ENCODE results near the gene MESP1.

The MESP1 gene

DNA sequence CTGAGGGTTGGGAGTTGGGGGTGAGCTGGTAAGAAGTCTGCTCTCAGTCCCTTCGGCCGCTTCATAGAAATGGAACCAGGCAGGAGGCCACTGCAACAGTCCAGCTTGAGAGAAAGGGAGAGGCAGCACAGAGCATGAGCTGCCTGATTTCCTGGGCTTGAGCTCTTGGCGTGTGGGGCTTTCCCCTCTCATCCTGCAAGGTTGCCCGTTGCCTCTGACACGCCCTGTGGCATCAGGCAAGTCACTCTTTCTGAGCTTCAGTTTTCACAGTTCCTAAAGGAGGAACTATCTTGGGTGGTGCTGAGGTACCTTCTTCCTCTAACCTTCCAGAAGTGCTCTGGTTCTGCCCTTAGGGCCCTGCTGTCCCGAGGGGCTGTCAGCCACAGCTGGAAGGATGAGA, 30.0 kb upstream of the MESP1 start:
- ChIA-PET POLR2A (no interaction called here), CTCF (interaction anchor here (1.2 to 4.4 kb wide), 2 partner anchors 20 to 94 kb away, joined by 6 to 30 read pairs; no protein-coding TSS in a partner anchor)
- no peak for DNase-seq (ENCODE audit: extremely low spot score)
- TF ChIP-seq, protein P1, sequence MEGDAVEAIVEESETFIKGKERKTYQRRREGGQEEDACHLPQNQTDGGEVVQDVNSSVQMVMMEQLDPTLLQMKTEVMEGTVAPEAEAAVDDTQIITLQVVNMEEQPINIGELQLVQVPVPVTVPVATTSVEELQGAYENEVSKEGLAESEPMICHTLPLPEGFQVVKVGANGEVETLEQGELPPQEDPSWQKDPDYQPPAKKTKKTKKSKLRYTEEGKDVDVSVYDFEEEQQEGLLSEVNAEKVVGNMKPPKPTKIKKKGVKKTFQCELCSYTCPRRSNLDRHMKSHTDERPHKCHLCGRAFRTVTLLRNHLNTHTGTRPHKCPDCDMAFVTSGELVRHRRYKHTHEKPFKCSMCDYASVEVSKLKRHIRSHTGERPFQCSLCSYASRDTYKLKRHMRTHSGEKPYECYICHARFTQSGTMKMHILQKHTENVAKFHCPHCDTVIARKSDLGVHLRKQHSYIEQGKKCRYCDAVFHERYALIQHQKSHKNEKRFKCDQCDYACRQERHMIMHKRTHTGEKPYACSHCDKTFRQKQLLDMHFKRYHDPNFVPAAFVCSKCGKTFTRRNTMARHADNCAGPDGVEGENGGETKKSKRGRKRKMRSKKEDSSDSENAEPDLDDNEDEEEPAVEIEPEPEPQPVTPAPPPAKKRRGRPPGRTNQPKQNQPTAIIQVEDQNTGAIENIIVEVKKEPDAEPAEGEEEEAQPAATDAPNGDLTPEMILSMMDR (IDR thresholded peaks at IDR 0.05; ENCODE audit: control extremely low read depth, extremely low read depth, low read depth, missing control alignments): no peak

DNA sequence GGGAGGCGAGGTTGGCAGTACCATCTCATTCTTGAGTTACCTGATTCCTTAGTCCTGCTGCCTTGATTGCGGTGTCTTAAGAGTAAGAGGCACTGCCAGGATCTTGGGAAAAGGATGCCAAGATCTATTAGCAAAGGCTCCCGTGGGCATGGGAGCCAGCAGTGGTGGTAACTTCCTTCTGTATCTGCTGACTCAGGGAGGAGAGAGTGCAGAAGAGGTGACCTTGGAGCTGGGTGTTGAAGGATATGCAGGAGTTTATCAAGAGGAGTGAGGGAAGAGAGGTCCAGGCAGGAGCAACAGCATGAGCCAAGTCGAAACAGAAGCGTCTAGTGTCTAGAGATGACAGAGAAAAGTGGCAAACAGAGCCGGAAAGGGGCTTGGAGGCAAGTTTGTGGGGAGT, 29.6 kb upstream of the MESP1 start:
- POLR2A ChIA-PET: no interaction called here

DNA sequence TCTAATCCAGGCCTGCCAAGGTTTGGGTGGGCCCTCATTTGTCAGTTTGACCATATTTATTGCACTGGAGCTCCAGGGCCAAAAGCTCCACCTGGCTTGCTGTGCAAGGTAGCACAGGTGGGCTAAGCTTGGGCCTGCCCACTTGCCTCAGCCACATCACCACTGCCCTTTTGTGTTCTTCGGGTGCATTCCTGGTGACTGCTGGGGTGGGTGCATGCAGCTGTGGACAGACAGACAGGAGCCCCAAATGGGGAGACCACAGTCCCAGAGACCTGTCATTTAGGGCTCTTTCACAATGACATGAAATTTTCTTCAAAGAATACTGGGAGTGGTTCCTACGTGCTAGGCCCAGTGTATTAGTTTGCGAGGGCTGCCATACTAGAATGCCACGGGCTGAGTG, 27.8 kb upstream of the MESP1 start:
- DNase-seq (ENCODE audit: extremely low spot score): no peak
- CTCF ChIA-PET: interaction anchor here (2.4 kb wide), 1 partner anchor 18 kb away, joined by 18 read pairs; no protein-coding TSS in a partner anchor
- POLR2A ChIA-PET: no interaction called here
- TF ChIP-seq, protein P1 (IDR thresholded peaks at IDR 0.05; ENCODE audit: control extremely low read depth, extremely low read depth, low read depth, missing control alignments): no peak

More for the DNA sequence above, 29.6 kb upstream of the MESP1 start:
- CTCF ChIA-PET: interaction anchor here (1.2 to 4.4 kb wide), 2 partner anchors 20 to 94 kb away, joined by 6 to 30 read pairs; no protein-coding TSS in a partner anchor
- DNase-seq (ENCODE audit: extremely low spot score): no peak
- TF ChIP-seq, protein P1 (IDR thresholded peaks at IDR 0.05; ENCODE audit: control extremely low read depth, extremely low read depth, low read depth, missing control alignments): no peak

DNA sequence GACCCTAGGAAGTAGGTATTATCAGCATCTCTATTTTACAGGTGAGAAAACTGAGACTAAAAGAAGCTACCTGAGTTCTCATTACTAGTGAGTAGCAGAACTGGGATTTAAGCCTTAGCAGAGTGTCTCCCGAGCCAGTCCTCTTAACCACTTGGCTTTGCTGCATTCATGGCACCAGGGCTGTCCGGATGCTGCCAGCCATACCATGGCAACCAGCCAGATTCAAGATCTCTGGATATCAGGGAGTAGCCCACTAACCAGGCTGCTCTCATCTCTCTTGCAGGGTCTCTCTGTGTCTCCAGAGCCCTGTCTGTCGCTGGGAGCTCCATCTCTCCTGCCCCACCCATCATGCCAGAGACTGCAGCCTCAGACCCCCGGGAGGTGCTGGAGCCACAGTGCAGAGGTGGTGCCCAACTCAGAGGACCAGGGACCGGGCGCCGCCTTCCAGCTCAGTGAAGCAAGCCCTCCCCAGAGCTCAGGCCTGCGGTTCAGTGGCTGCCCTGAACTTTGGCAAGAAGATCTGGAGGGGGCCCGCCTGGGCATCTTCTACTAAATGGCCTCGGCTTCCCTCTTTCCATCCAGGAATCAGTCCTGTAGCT, 26.8 kb upstream of the MESP1 start:
- no peak for DNase-seq (ENCODE audit: extremely low spot score)
- ChIA-PET POLR2A (no interaction called here), CTCF (interaction anchor here (1.0 to 2.4 kb wide), 4 partner anchors 10 to 71 kb away, joined by 3 to 18 read pairs (median 4); no protein-coding TSS in a partner anchor)
- TF ChIP-seq, protein P1 (IDR thresholded peaks at IDR 0.05; ENCODE audit: control extremely low read depth, extremely low read depth, low read depth, missing control alignments): no peak

DNA sequence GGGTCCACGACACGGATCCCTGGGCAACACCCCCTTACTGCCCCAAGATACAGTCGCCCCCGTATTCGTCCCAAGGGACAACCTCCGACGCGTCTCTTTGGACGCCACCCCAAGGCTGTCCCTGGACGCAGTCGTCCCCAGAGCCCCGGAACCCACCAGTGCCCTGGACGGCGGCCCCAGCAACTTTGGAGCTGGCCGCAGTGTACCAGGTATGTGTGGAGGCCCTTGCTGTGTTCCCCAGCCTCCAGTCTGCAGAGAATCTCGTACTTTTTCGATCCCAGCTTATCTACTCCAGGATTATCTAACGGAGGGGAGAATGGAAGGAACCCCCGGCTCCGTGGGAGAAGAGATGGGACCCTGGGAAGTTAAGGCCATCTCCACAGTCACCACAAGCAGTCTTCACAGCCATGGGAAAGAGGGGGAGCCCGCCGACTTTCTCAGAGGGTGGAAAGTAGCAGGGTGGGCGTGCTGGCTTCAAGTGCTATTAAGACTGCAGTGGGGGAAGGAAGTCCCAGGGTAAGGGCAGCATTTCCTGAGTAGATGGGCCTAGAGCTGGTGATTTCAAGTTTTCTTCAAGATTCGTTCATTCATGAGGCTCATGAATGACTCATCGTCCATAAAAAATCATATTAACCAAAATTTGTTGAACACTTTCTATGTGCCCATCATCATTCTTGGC, 26.2 kb upstream of the MESP1 start:
- no peak for DNase-seq (ENCODE audit: extremely low spot score)
- ChIA-PET POLR2A (no interaction called here), CTCF (interaction anchor here (1.0 to 2.4 kb wide), 4 partner anchors 9 to 72 kb away, joined by 3 to 18 read pairs (median 4); no protein-coding TSS in a partner anchor)
- TF ChIP-seq, protein P1 (IDR thresholded peaks at IDR 0.05; ENCODE audit: control extremely low read depth, extremely low read depth, low read depth, missing control alignments): no peak

DNA sequence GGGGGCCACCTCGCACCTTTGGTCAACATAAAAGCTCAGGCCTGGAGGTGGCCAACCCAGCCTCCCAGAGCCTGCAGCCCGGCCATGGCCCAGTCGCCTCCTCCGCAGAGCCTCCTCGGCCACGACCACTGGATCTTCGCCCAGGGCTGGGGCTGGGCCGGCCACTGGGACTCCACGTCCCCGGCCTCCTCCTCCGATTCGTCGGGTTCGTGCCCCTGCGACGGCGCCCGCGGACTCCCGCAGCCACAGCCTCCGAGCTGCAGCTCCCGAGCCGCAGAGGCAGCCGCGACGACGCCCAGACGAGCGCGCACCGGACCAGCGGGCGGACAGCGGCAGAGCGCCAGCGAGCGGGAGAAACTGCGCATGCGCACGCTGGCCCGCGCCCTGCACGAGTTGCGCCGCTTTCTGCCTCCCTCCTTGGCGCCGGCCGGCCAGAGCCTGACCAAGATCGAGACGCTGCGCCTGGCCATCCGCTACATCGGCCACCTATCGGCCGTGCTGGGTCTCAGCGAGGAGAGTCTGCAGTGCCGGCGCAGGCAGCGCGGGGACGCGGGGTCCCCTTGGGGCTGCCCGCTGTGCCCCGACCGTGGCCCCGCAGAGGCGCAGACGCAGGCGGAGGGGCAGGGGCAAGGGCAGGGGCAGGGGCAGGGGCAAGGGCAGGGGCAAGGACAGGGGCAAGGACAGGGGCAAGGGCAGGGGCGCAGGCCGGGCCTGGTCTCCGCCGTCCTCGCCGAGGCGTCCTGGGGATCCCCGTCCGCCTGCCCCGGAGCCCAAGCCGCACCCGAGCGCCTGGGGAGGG, 25.4 kb upstream of the MESP1 start, which contains the start of gene MESP2:
Gene MESP2 (plus strand): TSS at position 59 of the 799 bp plus-strand sequence. CDS start 26 bp downstream, at position 85.
- DNase-seq (ENCODE audit: extremely low spot score): peak; percentile 90
- ChIA-PET CTCF (interaction anchor here (1.0 to 9.2 kb wide), 2 partner anchors 15 to 98 kb away, joined by 3 to 87 read pairs; no protein-coding TSS in a partner anchor), POLR2A (no interaction called here)
- TF ChIP-seq, protein P1 (IDR thresholded peaks at IDR 0.05; ENCODE audit: control extremely low read depth, extremely low read depth, low read depth, missing control alignments): peak; percentile 28
